HCEC 1CT (cell line): Measurements from ENCODE around the gene BCAS4.
"Not testable (repeated sequence)": the region's sequence is repeated elsewhere in the genome, so short reads cannot be mapped to it uniquely, and the experiment has no call there.

Source experiments
- DNase-seq: peaks from one replicate; pipeline ENCODE4 v3.0.0-alpha.2; 2017

BCAS4 gene, protein sequence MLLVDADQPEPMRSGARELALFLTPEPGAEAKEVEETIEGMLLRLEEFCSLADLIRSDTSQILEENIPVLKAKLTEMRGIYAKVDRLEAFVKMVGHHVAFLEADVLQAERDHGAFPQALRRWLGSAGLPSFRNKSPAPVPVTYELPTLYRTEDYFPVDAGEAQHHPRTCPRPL

GRCh38 chr20:50794846-50795634 is at the start of gene BCAS4:
BCAS4 (plus strand) TSS chr20:50795061; CDS start chr20:50795084, 23 bp downstream.
- peak; percentile 82 for DNase-seq

DNA sequence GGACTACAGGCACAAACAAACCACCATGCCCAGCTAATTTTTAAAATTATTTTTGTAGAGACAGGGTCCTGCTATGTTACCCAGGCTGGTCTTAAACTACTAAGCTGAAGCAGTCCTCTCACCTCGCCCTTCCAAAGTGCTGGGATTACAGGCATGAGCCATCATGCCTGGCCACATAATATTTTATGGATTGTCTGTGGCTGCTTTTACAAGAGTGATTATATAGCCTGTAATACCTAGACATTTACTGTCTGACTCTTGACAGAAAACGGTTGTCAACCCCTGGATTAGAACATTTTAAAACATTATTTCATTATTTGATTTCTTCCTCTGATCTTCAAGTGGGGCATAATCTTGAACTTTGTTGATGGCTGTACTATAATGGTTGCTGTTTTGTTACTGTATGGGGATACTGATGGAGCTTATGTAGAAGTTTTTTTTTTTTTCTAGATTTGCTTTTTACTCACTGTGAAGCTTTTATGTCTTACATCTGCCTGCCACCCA is 49.2 kb upstream of the BCAS4 start:
- DNase-seq: no peak

DNA sequence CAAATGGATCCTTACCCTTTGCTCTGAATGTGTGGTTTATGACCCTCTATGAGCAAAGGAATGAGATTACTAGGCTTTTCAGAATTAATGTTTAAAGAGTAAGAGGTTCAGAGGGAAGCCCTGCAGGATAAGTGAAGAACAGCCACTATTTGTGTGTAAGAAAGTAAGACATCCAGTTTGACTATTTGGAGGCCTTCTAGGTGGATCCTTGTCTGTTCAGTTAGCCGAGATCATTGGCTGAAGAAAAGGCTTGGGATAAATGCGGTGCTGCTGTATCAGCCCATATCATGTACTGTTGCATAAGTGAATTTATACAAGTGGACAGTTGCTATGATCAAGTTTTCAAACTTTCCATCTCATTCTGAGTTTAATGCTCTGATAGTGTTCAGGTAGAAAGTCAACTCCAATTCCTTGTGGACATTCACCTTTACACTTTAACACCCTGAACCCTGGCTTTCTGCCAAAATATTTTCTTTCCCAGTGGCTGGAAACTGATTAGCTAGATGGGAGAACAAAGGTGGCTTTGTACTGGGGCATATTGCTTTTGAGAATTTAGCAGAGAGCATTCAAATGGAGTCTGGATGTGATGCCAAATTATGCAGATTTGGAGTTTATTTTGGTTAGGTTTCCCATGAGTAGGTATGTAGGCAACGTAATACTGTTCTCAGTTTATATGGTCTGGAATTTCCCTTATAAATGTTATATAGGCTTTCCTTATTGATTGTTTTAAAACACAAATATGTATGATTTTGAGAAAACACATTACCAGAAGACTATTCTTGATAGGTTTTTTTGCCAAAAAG is 48.5 kb upstream of the BCAS4 start:
- DNase-seq: no peak

GRCh38 chr20:50747275-50747674 is 47.6 kb upstream of the BCAS4 start:
- DNase-seq: no peak

GRCh38 chr20:50750145-50750671 is 44.7 kb upstream of the BCAS4 start:
- DNase-seq: no peak

- DNase-seq: no peak
Measured at GRCh38 chr20:50753152-50753551, 41.7 kb upstream of the BCAS4 start.

GRCh38 chr20:50754420-50754819 is 40.4 kb upstream of the BCAS4 start:
- DNase-seq: no peak

DNA sequence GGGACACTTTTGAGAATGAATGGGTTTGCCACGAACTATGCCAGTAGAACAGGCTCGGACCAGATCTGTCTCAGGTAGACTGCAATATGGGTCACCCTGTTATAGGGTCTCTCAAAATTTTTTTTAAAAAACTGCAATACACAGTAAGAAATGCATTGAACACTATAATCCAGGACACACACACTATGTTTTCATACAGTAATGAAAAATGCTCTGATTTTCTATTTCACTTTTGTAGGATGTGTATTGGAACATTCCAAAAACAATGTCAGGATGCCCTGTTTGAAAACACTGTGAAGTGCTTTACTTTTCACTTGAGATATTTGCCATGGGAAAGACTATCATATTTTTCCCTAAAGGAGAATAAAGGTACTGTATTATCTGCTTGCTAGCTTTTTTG is 38.4 kb upstream of the BCAS4 start:
- no peak for DNase-seq

DNA sequence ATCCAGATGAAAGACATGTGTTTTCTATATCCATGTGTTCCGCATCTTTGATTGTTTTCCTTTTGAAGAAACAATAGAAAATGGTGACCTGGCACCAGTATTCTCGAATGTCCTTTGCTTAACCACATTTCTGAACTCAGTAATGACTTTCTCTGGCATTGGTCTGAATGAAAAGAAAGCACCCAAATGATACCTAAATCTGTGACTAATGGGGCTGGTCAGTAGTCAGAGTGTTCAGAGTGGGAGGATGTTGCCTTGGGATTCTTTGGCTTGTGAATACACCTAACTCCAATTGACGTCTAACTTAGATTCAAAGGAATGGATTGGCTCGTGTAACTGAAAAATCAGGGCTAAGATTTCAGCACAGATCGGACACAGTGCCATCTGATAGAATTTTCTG is 36.4 kb upstream of the BCAS4 start:
- no peak for DNase-seq

DNA sequence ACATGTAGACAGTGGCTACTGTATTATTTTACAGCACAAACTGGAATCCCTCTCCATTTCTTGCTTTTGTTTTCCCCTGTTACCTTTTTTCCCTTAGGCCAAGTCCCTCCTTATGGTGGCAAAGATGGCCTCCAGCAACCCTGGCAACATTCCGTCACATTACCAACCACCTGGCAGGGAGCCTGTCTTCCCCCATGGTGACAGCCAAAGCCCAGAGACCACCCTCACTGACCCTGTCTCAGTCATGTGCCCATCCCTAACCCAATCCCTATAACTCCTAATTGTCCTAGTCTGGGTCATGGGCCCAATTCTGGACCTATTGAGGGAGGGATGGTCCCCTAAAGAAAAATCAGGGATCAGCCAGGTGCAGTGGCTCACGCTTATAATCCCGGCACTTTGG is 35.9 kb upstream of the BCAS4 start:
- no peak for DNase-seq

DNA sequence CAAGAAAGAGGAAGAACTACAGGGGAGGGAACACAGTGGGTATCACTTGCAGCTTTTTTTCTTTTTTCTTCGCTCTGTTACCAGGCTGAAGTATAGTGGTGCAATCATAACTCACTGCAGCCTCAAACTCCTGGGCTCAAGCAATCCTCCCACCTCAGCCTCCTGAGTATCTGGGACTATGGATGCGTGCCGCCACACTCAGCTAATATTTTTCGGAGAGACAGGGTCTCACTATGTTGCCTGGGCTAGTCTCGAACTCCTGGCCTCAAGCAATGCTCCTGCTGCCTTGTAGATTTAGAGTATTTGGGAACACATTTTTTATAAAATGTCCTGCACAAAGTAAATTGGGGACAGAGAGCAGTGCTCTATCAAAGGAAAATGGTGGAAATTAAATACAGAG is 35.2 kb upstream of the BCAS4 start:
- DNase-seq: no peak

DNA sequence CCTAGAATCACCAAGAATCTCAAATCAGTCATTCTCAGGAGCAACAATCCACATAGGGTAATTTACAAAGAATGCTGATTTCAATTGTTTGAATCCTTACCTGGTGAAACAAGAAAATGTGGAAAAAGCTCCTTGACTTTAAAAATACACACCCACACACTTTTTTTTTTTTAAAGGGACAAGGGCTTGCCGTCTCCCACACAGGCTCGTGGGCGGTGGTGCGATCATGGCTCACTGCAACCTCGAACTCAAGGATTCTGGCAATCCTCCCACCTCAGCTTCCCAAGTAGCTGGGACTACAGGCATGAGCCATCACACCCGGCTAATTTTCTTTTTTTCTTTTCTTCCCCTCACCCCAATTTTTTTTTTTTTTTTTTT is 32.8 kb upstream of the BCAS4 start:
- no peak for DNase-seq

DNA sequence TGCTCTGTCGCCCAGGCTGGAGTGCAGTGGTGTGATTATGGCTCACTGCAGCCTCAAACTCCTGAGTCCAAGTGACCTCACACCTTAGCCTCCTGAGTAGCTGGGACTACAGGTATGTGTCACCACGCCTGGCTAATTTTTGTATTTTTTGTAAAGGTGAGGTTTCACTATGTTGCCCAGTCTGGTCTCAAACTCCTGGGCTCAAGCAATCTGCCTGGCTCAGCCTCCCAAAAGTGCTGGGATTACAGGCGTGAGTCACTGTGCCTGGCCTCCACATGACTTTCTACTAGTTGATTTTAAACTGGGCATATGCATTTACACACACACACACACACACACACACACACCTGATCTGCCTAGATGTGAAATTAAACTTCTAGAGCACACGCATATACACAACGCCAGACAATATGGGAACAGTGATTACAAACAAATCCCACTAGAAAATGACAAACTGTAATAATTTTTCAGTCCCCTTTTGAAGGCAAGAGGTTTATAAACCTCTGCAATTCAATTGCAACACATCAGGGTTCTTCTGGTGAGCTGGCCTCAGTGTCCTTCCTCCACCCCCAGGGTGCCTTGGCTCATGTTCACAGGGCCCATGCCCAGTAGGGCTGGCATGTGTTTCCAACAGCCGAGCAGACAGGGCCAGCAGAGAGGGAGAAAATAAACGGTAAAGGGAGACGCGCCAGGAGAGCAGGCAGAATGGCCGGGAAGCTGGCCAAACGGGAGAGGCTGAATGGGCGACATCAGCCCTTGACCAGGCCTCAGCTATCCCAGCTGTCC is 32.2 kb upstream of the BCAS4 start:
- peak; percentile 59 for DNase-seq

DNA sequence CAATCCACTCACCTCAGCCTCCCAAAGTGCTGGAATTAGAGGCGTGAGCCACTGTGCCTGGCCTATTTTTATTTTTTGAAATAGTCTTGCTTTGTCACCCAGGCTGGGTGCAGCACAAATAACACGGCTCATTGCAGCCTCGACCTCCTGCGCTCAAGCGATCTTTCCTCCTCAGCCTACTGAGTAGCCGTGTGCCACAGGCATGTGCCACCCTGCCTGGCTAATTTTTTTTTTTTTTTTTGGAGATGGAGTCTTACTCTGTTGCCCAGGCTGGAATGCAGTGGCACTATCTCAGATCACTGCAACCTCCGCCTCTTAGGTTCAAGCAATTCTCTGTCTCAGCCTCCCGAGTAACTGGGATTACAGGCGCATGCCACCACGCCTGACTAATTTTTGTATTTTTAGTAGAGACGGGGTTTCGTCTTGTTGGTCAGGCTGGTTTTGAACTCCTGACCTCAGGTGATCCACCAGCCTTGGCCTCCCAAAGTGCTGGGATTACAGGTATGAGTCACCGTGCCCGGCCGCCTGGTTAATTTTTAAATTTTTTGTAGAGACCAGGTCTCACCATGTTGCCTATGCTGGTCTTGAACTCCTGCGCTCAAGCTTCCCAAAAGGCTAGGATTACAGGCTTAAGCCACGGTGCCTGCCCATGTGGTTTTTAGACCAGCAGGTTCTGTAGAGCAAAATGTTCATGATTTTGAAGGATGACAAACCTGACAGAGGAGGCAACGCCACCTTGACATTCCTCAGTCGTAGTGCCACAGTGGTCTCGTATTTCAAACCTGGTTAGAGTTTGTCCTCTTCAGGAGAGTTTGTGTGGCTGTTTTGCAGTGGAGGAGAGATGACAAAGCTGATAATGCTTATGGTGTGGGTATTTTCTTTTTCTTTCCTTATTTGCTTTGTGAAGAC is 31.1 kb upstream of the BCAS4 start:
- DNase-seq: not testable (repeated sequence)

GRCh38 chr20:50765251-50765650 is 29.6 kb upstream of the BCAS4 start:
- DNase-seq: not testable (repeated sequence)

DNA sequence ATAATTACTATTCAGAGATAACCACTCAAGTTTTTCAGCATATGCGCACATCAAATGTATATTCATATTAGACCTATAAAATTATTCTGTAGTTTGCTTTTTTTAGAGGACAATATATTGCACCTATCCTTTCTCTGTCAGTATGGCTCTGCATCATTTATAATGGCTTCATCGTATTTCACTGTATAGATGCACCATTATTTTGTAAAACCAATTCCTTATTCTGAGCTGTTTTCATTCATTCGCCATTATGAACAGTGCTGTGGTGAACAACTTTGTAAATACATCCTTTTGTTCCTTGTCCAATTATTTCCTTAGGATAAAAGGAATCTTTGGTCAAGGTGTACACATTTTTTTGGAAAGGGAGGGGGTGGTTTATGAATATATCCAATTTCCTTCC is 29.2 kb upstream of the BCAS4 start:
- DNase-seq: no peak

DNA sequence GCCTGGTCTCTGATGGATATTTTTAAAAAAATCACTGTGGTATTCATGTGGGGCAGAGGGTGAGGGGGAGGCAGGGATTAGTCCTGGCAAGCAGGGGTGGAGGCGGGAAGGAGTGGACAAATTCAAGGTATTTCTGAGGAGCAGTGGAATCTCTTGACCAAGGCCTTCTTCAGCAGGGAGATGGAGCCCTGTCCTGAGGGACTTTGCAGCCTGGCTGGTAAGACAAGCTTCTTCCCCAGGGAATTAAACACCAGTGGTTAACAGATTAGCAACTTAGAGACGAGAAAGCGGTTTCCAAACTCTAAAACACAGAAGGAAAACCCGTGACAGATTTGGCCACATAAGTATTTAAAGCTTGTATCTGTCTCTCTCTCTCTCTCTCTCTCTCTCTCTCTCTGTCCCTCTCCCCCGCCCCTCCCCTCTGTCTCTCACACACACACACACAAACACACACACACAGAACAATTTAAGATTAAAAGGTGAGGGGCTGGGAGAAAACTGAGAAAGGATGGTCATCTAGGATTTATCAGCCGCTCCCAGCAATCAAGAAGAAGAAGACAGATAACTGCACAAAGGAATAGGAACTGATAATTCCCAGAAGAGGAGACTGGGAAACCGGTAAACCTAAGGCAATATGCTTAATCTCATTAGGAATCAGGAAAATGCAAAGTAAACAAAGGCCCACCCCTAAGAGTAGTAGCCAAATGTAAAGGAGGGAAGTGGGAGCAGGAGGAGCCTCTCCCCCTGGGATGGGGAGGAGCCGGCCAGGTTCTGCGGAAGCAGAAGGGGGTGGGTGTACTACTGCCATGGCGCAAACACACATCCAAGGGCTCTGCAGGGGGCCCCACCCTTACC is 27.7 kb upstream of the BCAS4 start:
- DNase-seq: not testable (repeated sequence)

DNA sequence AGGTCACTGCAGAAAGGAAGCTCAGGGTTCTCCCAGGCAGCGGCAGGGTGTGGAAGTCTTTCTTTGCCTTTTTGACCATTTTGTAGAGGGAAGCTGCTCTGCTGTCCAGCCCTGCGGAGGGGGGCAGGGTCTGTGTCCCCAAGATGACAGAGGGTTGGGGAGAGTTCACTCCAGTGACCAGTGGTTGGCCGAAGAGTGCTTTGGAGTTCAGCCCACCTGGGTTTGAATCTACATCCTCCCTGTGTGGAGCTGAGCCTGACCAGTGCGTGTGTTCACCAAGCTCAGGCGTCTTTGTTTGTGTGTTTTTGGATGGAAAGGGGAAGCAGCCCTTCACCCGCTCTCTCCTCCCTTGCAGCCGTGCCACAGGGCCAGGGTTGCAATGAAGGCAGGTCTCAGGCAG is 25.9 kb upstream of the BCAS4 start:
- not testable (repeated sequence) for DNase-seq

DNA sequence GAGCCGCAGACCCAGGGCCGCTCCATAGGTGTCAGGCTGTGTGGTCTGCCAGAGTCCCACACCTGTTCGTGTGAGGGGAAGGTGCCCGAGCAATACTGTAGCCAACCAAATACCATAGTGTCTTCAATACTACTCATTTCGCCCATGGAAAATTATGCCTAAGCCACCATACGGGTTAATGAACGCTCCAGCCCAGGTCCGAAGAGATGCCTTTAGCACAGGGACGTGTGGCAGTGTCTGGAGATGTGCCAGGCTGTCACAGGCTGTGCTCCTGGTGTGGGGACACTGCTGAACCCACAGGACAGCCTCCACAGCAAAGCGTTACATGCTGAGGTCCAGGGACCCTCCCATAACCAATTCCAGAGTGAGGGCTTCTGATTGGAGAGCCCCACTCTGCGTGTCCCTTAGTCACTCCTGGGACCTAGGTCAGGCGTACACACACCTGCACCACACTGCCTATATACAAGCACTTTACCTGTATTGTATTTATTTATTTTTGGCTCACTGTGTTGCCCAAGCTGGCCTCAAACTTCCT is 25.2 kb upstream of the BCAS4 start:
- not testable (repeated sequence) for DNase-seq

DNA sequence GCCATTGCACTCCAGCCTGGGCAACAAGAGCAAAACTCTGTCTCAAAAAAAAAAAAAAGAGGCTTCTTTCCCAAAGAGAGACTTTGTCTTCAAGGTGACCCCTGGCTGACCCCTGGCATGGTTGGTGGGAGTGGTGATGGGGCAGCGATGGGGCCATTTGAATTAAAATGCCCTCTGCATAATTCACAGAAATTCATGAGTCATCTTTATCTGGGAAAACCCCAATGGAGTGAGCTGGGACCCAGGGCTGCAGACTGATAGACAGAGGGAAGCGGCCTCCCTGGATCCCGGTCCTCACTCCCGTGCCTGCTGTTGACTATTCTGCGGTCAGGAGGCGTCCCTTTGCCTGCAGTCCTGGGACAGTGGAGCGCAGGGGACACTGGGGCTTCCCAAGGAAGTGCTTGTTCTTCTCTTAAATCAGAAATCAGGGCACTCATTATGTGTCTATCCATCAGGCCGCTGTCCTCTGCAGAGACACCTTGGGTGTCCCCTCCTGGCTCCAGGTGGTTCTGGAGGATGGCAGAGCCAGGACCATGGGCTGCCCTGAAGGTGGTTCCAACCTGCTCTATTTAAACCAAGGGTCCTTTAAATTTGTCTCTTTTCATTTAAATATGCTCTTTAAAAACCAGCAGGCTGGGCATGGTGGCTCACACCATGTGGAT is 23.3 kb upstream of the BCAS4 start:
- not testable (repeated sequence) for DNase-seq
